Ascending aorta (tissue), 2 donors: ENCODE measurements around the gene ARRDC3. TPM values are rescaled to one million over a fixed set of nuclear protein-coding genes. Genes with fewer than 3 reads are reported as not detected.
"Not testable (repeated sequence)": the region's sequence is repeated elsewhere in the genome, so short reads cannot be mapped to it uniquely, and the experiment has no call there.

Source experiments
- DNase-seq, 2 donors: peaks; one replicate each; pipeline ENCODE4 v3.0.0-alpha.2; 2019; ENCODE audit warnings: low spot score in 2 of 2
- H3K27ac ChIP-seq, 2 donors: fragments of 200-600 bp; sonication (generic); one replicate each; pipeline ENCODE4 v1.5.1; 2016 to 2017; ENCODE audit warnings: mild to moderate bottlenecking in 1 of 2
- H3K27me3 ChIP-seq: fragments of 200-600 bp; sonication (generic); one replicate; pipeline ENCODE4 v1.5.1; 2017
- H3K36me3 ChIP-seq, 2 donors: fragments of 200-600 bp; sonication (generic); one replicate each; pipeline ENCODE4 v1.5.1; 2016
- H3K4me1 ChIP-seq, 2 donors: fragments of 200-600 bp; sonication (generic); one replicate each; pipeline ENCODE4 v1.5.1; 2016 to 2017; ENCODE audit warnings: mild to moderate bottlenecking in 1 of 2
- H3K4me3 ChIP-seq, 2 donors: fragments of 200-600 bp; sonication (generic); one replicate each; pipeline ENCODE4 v1.5.1; 2016 to 2017; ENCODE audit warnings: mild to moderate bottlenecking in 1 of 2
- H3K9me3 ChIP-seq, 2 donors: fragments of 200-600 bp; sonication (generic); one replicate each; pipeline ENCODE4 v1.5.1; 2016
- intact Hi-C: fragments of 100-400 bp; cut with DNase I; formaldehyde crosslinking; loops from one replicate; pipeline ENCODE4 v1.15.1; 2023
- total RNA-seq: library from RNA; depleted of rRNA; stranded (reverse); fragments of >200 nt; gene quantifications from one replicate; pipeline ENCODE4 v1.1.0, GENCODE V29; 2016
- TF ChIP-seq, protein P1 (sequence below), 3 experiments: fragments of 200-600 bp in 2 of 3; fragments of 450-650 bp in 1 of 3; sonication (generic) in 2 of 3; IDR thresholded peaks; one replicate each; pipeline ENCODE4 v1.5.1; 2016 to 2019; ENCODE audit warnings: antibody characterized with exemption in 3 of 3, mild to moderate bottlenecking in 1 of 3, moderate library complexity in 1 of 3

The ARRDC3 gene
- total RNA-seq, 1 donor from 2014 or later, result 30.1 TPM

DNA sequence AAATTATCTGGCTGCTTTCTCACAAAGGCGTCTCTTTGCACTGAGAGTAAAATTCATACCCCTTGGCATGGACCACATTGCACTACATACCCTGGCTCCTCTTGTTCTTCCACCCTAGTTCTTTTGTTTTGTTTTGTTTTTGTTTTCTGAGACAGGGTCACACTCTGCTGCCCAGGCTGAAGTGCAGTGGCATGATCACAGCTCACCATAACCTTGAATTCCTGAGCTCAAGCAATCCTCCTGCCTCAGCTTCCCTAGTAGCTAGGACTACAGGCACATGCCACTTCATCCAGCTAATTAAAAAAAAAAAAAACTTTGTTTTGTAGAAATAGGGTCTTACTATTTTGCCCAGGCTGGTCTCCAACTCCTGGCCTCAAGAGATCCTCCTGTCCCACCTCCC is 51.4 kb downstream of the ARRDC3 start:
- intact Hi-C loops, result no loop called here
- Histone ChIP-seq H3K27me3 (no peaks in the 10 kb centered on the region), H3K9me3 (no peaks in the 10 kb centered on the region), H3K4me3 (no peak overlapping the region), H3K27ac (no peak overlapping the region), H3K4me1 (no peaks in the 10 kb centered on the region), H3K36me3 (no peaks in the 10 kb centered on the region)
- TF ChIP-seq, protein P1, sequence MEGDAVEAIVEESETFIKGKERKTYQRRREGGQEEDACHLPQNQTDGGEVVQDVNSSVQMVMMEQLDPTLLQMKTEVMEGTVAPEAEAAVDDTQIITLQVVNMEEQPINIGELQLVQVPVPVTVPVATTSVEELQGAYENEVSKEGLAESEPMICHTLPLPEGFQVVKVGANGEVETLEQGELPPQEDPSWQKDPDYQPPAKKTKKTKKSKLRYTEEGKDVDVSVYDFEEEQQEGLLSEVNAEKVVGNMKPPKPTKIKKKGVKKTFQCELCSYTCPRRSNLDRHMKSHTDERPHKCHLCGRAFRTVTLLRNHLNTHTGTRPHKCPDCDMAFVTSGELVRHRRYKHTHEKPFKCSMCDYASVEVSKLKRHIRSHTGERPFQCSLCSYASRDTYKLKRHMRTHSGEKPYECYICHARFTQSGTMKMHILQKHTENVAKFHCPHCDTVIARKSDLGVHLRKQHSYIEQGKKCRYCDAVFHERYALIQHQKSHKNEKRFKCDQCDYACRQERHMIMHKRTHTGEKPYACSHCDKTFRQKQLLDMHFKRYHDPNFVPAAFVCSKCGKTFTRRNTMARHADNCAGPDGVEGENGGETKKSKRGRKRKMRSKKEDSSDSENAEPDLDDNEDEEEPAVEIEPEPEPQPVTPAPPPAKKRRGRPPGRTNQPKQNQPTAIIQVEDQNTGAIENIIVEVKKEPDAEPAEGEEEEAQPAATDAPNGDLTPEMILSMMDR (IDR thresholded peaks at IDR 0.05), result no peak
- no peak for DNase-seq

DNA sequence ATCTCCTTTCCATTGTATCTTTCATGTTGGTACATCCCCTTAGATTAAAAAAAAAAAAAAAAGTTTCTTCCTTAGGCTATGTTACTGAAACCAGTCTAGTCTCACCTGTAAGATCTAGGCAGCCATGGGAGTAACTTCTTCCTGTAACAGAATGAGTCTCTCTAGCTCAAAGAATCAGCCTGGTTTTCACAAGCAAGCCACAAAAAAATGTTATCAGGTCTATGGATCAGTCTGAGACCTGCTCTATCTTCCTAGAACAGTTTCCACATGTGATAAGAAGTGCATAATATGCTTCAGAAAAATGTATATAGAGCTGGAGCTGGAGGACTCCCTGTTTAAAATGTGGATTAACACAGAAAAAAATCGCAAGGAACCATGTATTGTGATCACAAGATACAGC is 53.8 kb downstream of the ARRDC3 start:
- Histone ChIP-seq H3K27me3 (no peaks in the 10 kb centered on the region), H3K4me3 (no peak overlapping the region), H3K9me3 (no peaks in the 10 kb centered on the region), H3K4me1 (no peaks in the 10 kb centered on the region), H3K27ac (no peak overlapping the region), H3K36me3 (no peaks in the 10 kb centered on the region)
- intact Hi-C loops, result no loop called here
- TF ChIP-seq, protein P1 (IDR thresholded peaks at IDR 0.05), result no peak
- DNase-seq, result no peak

DNA sequence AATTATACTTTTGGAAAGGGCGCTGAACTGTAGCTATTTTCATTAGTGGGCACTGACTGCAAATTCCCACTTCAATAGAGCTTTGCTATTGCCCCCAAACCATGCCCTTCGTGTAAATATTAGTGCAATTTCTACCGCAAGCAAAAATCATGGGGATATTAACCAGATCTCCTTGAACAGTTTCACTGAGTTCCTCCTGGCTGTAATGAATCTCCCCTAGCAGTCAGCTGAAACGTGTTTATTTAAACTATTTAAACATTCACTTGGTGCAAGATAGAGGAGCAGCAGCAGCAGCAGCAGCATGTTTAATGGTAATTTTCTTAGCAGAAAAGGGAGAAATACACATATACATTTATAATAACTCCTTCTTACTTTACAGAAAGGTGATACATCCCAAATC is 54.4 kb downstream of the ARRDC3 start:
- H3K4me1 ChIP-seq, result no peaks in the 10 kb centered on the region
- intact Hi-C loops, result no loop called here

DNA sequence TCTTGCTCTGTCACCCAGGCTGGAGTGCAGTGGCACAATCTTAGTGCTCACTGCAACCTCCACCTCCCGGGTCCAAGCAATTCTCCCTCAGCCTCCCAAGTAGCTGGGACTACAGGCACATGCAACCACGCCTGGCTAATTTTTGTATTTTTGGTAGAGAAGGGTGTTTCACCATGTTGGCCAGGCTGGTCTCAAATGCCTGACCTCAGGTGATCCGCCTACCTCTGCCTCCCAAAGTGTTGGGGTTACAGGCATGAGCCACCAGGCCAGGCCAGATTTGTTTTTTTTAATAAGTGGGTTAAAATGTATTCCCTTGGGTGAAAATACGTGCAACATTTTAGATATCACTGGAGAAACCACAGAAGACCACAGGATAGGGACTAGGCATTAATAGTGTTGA is 60.1 kb downstream of the ARRDC3 start:
- H3K27ac ChIP-seq, H3K4me1 ChIP-seq, H3K36me3 ChIP-seq, H3K9me3 ChIP-seq, DNase-seq, H3K4me3 ChIP-seq, intact Hi-C loops, H3K27me3 ChIP-seq: not testable (repeated sequence)

More for the DNA sequence above, 54.4 kb downstream of the ARRDC3 start:
- TF ChIP-seq, protein P1 (IDR thresholded peaks at IDR 0.05), result no peak
- no peaks in the 10 kb centered on the region for H3K9me3 ChIP-seq
- no peak overlapping the region for H3K4me3 ChIP-seq
- no peaks in the 10 kb centered on the region for H3K36me3 ChIP-seq
- no peak for DNase-seq
- H3K27ac ChIP-seq, result no peak overlapping the region
- H3K27me3 ChIP-seq, result no peaks in the 10 kb centered on the region

DNA sequence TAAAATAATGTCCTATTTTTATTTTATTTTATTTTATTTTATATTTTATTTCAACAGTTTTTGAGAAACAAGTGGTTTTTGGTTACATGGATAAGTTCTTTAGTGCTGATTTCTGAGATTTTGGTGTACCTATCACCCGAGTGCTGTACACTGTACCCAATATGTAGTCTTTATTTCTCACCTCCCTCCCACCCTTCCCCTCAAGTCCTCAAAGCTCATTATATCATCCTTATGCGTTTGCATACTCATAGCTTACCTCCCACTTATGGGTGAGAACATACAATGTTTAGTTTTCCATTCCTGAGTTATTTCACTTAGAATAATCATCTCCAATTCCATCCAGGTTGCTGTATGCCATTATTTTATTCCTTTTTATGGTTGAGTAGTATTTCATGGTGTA is 63.5 kb downstream of the ARRDC3 start:
- H3K27ac ChIP-seq, result no peak overlapping the region
- H3K27me3 ChIP-seq, result no peaks in the 10 kb centered on the region
- H3K4me1 ChIP-seq, result no peaks in the 10 kb centered on the region
- intact Hi-C loops, result no loop called here
- H3K36me3 ChIP-seq, result no peaks in the 10 kb centered on the region
- TF ChIP-seq, protein P1 (IDR thresholded peaks at IDR 0.05), result no peak
- DNase-seq, result no peak
- H3K9me3 ChIP-seq, result no peaks in the 10 kb centered on the region
- H3K4me3 ChIP-seq, result no peak overlapping the region

DNA sequence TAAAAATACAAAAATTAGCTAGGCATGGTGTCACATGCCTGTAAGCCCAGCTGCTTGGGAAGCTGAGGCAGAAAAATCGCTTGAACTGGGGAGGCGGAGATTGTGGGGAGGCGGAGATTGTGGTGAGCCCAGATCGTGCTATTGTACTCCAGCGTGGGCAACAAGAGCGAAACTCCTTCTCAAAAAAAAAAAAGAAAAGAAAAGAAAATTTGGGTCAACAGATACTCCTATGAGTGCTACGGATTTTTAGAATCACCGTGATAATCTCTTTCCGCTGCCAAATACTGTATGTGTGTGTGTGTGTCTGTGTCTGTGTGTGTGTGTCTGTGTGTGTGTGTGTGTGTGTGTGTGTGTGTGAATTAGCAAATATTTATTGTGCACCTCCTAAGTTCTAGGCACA is 64.4 kb downstream of the ARRDC3 start:
- no peak overlapping the region for H3K4me3 ChIP-seq
- TF ChIP-seq, protein P1 (IDR thresholded peaks at IDR 0.05), result no peak
- H3K27ac ChIP-seq, result no peak overlapping the region
- H3K36me3 ChIP-seq, result no peaks in the 10 kb centered on the region
- intact Hi-C loops, result no loop called here
- H3K4me1 ChIP-seq, result peaks cover 0 to 3% of the 10 kb centered on the region in 2 donors
- no peaks in the 10 kb centered on the region for H3K27me3 ChIP-seq
- no peaks in the 10 kb centered on the region for H3K9me3 ChIP-seq
- DNase-seq, result no peak
